Stomach (tissue), 4 donors: ENCODE results near the gene GRIP2.

Experiments used
- CTCF ChIP-seq, 7 experiments: fragments of 450-650 bp in 4 of 7; fragments of 200-600 bp in 3 of 7; sonication (generic) in 3 of 7; IDR thresholded peaks; one replicate each; pipeline ENCODE4 v1.5.1; 2016 to 2019; ENCODE audit warnings: antibody characterized with exemption in 7 of 7, control low read depth in 2 of 7, mild to moderate bottlenecking in 1 of 7
- EP300 ChIP-seq: sonication (generic); formaldehyde crosslinking; IDR thresholded peaks from one replicate; pipeline ENCODE4 v1.6.1; 2017; ENCODE audit warnings: antibody characterized with exemption
- POLR2A ChIP-seq, 4 donors: fragments of 450-650 bp; IDR thresholded peaks; one replicate each; pipeline ENCODE4 v1.6.1; 2016; ENCODE audit warnings: antibody characterized with exemption in 4 of 4, control low read depth in 2 of 4, mild to moderate bottlenecking in 1 of 4, moderate library complexity in 1 of 4
- POLR2AphosphoS5 ChIP-seq, 3 donors: sonication (generic); formaldehyde crosslinking; IDR thresholded peaks; one replicate each; pipeline ENCODE4 v1.6.1; 2016; ENCODE audit warnings: antibody characterized with exemption in 3 of 3

GRCh38 chr3:14462738-14463137 is 77.4 kb downstream of the GRIP2 start:
- TF ChIP-seq CTCF (IDR thresholded peaks at IDR 0.05) (no peak), EP300 (no peak), POLR2A (IDR thresholded peaks at IDR 0.05) (no peak), POLR2AphosphoS5 (IDR thresholded peaks at IDR 0.05) (no peak)
